GM12874 (cell line): ENCODE results near the gene BOLA3.
A peak's percentile ranks its signal among the peaks of the same experiment; 100 is the strongest.

Experiments used
- TF ChIP-seq, protein P1 (sequence below): IDR thresholded peaks from 2 replicates; pipeline ENCODE4 v1.5.1; 2011; ENCODE audit warnings: low read depth, mild to moderate bottlenecking, control low read depth, low read length, moderate library complexity; ENCODE audit not compliant: insufficient read depth

Gene BOLA3

DNA sequence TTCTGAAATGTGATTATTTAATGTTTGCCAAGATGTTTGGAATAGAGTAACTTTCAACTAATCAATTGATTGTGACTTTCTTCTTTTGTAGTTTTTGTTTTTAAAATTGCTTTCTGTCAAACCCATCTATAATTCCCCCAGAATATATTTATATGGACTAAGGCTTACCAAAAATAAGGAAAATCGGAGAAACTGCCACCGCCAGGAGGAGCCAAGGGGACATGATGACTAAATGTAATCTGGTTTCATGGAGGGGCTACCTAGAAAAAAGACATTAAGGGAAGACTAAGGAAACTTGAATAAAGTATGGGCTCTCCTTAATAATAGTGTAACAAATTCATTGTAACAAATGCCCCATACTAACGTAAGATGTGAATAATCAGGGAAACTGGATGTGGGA lies 19.5 kb downstream of the BOLA3 start:
- TF ChIP-seq, protein P1, sequence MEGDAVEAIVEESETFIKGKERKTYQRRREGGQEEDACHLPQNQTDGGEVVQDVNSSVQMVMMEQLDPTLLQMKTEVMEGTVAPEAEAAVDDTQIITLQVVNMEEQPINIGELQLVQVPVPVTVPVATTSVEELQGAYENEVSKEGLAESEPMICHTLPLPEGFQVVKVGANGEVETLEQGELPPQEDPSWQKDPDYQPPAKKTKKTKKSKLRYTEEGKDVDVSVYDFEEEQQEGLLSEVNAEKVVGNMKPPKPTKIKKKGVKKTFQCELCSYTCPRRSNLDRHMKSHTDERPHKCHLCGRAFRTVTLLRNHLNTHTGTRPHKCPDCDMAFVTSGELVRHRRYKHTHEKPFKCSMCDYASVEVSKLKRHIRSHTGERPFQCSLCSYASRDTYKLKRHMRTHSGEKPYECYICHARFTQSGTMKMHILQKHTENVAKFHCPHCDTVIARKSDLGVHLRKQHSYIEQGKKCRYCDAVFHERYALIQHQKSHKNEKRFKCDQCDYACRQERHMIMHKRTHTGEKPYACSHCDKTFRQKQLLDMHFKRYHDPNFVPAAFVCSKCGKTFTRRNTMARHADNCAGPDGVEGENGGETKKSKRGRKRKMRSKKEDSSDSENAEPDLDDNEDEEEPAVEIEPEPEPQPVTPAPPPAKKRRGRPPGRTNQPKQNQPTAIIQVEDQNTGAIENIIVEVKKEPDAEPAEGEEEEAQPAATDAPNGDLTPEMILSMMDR, result no peak

DNA sequence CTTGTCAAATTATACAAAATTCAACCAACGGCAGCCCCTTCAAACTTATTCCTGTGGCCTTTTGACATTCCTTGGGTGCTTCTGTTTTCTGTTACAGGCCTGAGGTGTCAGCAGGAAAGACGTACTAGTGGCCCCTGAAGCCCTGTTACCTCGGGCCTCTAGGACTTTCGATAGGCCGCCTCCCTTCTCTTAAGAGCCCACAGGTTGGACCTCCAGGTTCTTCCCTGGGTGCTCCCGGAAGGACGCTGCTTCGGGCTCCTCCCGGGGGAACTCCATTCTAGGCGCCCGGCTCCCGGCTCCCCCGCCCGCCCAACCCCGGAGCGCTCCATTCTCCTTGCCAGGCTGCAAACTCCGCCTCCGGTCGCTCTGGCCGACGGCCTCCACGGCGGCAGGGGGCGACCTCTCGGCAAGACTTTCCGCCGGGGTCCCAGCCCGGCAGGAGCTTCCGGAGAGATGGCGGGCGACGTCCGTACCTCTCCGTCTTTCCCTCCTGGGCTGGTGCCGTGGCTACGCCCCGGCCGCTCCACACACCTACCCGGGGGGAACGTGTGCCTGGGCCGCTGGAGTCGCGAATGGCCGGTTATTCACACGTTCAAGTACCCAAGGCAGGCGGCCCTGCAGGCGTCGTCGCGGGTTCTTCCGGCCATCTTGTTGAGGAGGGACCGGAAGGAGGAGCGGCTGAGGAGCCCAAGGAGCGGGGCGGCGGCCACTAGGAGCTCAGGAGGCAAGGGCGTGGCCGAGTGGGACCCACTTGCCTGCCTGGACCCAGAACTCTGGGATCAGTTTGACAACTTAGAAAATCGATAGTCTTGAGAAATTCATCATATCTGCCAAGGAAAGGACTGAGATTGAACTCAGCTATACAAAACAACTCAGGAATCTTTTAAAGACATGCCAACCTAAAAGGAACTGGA lies 27.5 kb downstream of the BOLA3 start:
- TF ChIP-seq, protein P1, result peak; percentile 71

DNA sequence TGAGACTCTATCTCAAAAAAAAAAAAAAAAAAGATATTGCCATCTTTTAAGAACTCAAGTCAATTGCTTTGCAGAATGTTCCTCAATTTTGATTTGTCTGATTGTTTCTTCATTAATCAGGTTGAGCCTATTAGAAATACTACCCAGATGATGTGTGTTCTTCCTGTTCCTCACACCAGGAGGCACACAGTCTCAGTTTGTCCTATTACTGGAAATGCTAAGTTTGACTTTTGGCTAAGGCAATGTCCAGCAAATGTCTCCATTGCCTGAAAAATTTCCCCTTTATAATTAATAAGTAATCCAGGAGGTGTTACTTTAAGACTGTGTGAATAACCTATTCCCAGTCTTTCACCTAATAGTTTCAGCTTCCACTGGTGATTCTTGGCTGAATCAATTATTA lies 28.4 kb downstream of the BOLA3 start:
- TF ChIP-seq, protein P1, result 0 out of 2 replicates have a peak, but pooled peaks have one; percentile 11

DNA sequence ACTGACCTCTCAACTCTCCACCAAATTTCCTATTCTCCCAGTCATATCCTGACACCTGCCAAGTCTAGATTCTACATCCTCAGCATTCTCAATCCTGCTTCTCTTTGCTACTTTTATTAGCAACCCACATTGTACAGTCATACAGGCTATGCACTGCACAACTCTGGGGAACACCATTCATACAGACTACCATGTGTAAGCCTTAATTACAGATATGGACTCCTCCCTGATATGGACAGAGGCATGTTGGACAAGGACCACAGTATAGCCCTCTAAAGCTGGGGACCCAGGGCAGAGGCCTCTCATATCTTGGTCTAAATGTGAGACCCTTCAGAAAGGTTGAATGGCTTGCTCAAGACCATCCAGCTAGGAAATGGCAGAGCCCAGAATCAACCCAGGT lies 36.3 kb downstream of the BOLA3 start:
- TF ChIP-seq, protein P1, result no peak

DNA sequence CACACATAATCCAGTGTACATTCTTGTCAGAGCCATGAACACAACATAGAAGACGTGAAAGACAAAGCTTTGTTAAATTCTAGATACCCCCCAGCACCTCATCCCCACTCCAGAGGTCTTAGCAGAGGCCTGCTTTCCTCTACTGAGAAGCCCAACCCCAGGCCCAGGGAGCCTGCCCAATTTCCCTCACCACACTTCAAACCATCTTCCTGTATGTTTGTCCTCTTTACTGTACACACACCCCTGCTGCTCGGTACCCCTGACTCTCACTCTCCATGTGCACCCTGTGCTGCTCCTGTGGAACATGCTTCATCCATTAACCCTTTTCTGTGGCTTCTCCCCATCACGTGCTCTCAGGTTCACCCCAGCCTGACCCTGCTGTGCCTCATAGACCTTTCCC lies 37.2 kb downstream of the BOLA3 start:
- TF ChIP-seq, protein P1, result no peak

DNA sequence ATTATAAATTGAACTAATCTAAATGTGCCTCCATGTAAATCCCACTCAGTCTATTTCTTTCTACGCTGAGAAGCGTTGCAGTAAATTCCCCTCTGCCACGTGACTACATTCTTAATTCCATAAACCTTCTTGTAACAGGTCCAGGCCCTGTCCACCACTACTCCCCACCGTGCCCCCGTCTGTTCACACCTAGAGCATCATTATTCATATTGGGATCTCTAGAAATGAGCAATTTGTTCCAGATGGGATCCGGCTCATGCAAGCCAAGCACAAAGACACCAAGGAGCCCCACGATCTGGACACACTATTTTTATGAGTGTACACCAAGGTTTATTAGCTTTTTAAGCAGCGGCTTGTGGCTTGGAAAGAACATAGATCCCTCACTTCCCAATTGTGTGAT lies 38.2 kb downstream of the BOLA3 start:
- TF ChIP-seq, protein P1, result no peak

DNA sequence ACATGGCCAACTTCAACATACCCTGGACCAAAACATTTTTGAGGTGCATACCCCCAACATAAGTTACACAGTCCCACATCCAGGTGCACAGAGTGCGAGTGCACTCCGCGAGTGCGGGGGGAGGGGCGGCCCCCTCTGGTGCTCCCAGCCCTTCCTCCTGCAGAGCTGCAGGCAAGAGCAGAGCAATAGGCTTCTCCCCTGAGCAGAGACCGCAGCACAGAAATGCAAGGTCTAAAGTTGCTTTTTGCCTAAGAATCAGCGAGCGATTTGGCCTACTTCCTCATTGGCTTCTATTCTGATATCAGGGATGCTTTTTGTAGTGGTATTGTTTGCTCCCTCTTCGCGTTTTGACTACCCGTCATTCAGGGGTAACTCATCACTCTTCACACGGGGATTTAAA lies 40.6 kb downstream of the BOLA3 start:
- TF ChIP-seq, protein P1, result no peak
